ENCODE results near the gene HTRA1.

GRCh38 chr10:122474131-122474818 is 12.9 kb downstream of the HTRA1 start:
- no peak for TF ChIP-seq POLR2A (IDR thresholded peaks at IDR 0.05)
- TF ChIP-seq, protein P1, sequence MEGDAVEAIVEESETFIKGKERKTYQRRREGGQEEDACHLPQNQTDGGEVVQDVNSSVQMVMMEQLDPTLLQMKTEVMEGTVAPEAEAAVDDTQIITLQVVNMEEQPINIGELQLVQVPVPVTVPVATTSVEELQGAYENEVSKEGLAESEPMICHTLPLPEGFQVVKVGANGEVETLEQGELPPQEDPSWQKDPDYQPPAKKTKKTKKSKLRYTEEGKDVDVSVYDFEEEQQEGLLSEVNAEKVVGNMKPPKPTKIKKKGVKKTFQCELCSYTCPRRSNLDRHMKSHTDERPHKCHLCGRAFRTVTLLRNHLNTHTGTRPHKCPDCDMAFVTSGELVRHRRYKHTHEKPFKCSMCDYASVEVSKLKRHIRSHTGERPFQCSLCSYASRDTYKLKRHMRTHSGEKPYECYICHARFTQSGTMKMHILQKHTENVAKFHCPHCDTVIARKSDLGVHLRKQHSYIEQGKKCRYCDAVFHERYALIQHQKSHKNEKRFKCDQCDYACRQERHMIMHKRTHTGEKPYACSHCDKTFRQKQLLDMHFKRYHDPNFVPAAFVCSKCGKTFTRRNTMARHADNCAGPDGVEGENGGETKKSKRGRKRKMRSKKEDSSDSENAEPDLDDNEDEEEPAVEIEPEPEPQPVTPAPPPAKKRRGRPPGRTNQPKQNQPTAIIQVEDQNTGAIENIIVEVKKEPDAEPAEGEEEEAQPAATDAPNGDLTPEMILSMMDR (IDR thresholded peaks at IDR 0.05): no peak
